ENCODE results near the gene SERAC1. TPM values are rescaled to one million over a fixed set of nuclear protein-coding genes. Genes with fewer than 3 reads are reported as not detected.

The SERAC1 gene
- polyA plus RNA-seq, 10 donors, result 4.8 to 7.8 (median 6.2) TPM

GRCh38 chr6:158060455-158061360 is 107.4 kb downstream of the SERAC1 start:
- DNase-seq, result peak; percentile 83 to 94 (median 91)

Other genes with a start within 250 kb of the SERAC1 start
- 10 to 100 TPM in 4 of 10 donors, 1 to 10 TPM in 6; 8.0 to 12.8 (median 9.7) TPM for gene SYNJ2, start 186.4 kb downstream of the SERAC1 start, polyA plus RNA-seq (ENCODE audit: insufficient read length in 10 of 10)
- gene GTF2H5, start 88 bp upstream of the SERAC1 start, polyA plus RNA-seq (ENCODE audit: insufficient read length in 10 of 10), result 10 to 100 TPM; 31.0 to 38.0 (median 31.9) TPM
- gene TULP4, start 144.2 kb upstream of the SERAC1 start, polyA plus RNA-seq (ENCODE audit: insufficient read length in 10 of 10), result 10 to 100 TPM; 13.1 to 21.9 (median 17.9) TPM